GM12878 (cell line): Measurements from ENCODE around the gene SLC29A1. TPM values are rescaled to one million over a fixed set of nuclear protein-coding genes. Genes with fewer than 3 reads are reported as not detected.

Source experiments
- ATAC-seq: fragments of 200-7000 bp; cut with Tn5 transposase; 3 replicates; pipeline ENCODE4 v1.9.1; 2020; ENCODE audit warnings: mild to moderate bottlenecking, moderate library complexity
- BruUV-seq: library from RNA; stranded (reverse); fragments of 400-500 nt; replicated peaks from 2 replicates; lab custom pipeline; 2021; lab: Mats Ljungman, UMichigan
- CTCF ChIA-PET: fragments of 300-600 bp; sonication (Branson Sonifier 250); formaldehyde crosslinking; extraction: SDS; loops from one replicate; lab custom pipeline; 2021; ENCODE audit warnings: inconsistent platforms; lab: Yijun Ruan, JAX
- POLR2A ChIA-PET: fragments of 350-600 bp; formaldehyde crosslinking; extraction: SDS; loops from one replicate; lab custom pipeline; 2021; ENCODE audit warnings: inconsistent platforms; lab: Charles Lee
- RAD21 ChIA-PET: fragments of 300-600 bp; sonication (Branson Sonifier 250); formaldehyde crosslinking; loops from one replicate; lab custom pipeline; 2023; ENCODE audit warnings: antibody characterized with exemption; ENCODE audit not compliant: unreplicated experiment; lab: Charles Lee
- SMC1A ChIA-PET: fragments of 300-600 bp; sonication (Branson Sonifier 250); formaldehyde crosslinking; loops from one replicate; lab custom pipeline; 2023; ENCODE audit not compliant: unreplicated experiment, uncharacterized antibody; lab: Charles Lee
- DNase-seq: peaks from one replicate; pipeline ENCODE4 v3.0.0-alpha.2; 2011; ENCODE audit warnings: low read depth, low spot score
- FAIRE-seq: peaks from 3 replicates; lab custom pipeline; 2011; peaks lifted over from hg19 to GRCh38; lab: Jason Lieb, UNC
- H2AFZ ChIP-seq: 2 replicates; pipeline ENCODE4 v1.6.0; 2011; ENCODE audit warnings: low read depth, low read length, control low read depth; ENCODE audit not compliant: control insufficient read depth
- H3K27ac ChIP-seq: 2 replicates; pipeline ENCODE4 v1.5.1; 2011; ENCODE audit warnings: control low read depth; ENCODE audit not compliant: control insufficient read depth, insufficient read depth
- H3K27me3 ChIP-seq, 2 experiments: replicated peaks in 1 of 2; 2 replicates each; pipeline versions ENCODE4 v1.6.0 to v1.6.1; 2011; ENCODE audit warnings: low read length in 1 of 2; ENCODE audit not compliant: control insufficient read depth in 2 of 2, insufficient read depth in 2 of 2
- H3K36me3 ChIP-seq, 2 experiments: 2 replicates each; pipeline ENCODE4 v1.5.1; 2011; ENCODE audit warnings: low read length in 1 of 2; ENCODE audit not compliant: control insufficient read depth in 2 of 2, insufficient read depth in 2 of 2
- H3K4me1 ChIP-seq: 2 replicates; pipeline ENCODE4 v1.6.1; 2011; ENCODE audit warnings: mild to moderate bottlenecking, low read length, moderate library complexity, mixed read lengths; ENCODE audit not compliant: control insufficient read depth, insufficient read depth
- H3K4me2 ChIP-seq: 2 replicates; pipeline ENCODE4 v1.6.0; 2011; ENCODE audit warnings: control low read depth; ENCODE audit not compliant: control insufficient read depth, insufficient read depth
- H3K4me3 ChIP-seq: fragments of 200-600 bp; sonication (generic); 2 replicates; pipeline ENCODE4 v1.5.1; 2016
- H3K79me2 ChIP-seq: 2 replicates; pipeline ENCODE4 v1.6.0; 2011; ENCODE audit warnings: low read length; ENCODE audit not compliant: control insufficient read depth, insufficient read depth
- H3K9ac ChIP-seq: 2 replicates; pipeline ENCODE4 v1.8.0; 2011; ENCODE audit warnings: low read length, control low read depth, mixed read lengths; ENCODE audit not compliant: control insufficient read depth, insufficient read depth
- H3K9me3 ChIP-seq: replicated peaks from 3 replicates; pipeline ENCODE4 v1.5.1; 2011; ENCODE audit warnings: mild to moderate bottlenecking, low read length; ENCODE audit not compliant: control insufficient read depth, insufficient read depth
- H4K20me1 ChIP-seq: 2 replicates; pipeline ENCODE4 v1.6.0; 2011; ENCODE audit not compliant: control insufficient read depth, insufficient read depth
- CTCF ChIP-seq, 3 experiments: IDR thresholded peaks in 2 of 3; conservative IDR thresholded peaks in 1 of 3; 2 replicates each; pipeline ENCODE4 v1.5.1; 2011; ENCODE audit warnings: low read depth in 3 of 3, low read length in 3 of 3, mild to moderate bottlenecking in 3 of 3, control low read depth in 2 of 3, moderate library complexity in 2 of 3, inconsistent platforms in 1 of 3, mixed read lengths in 1 of 3; ENCODE audit not compliant: control insufficient read depth in 2 of 3, insufficient read depth in 1 of 3; ENCODE audit errors: extremely low read depth in 1 of 3
- EGR1 ChIP-seq, 2 experiments: IDR thresholded peaks; 1 replicate in 1 of 2; 2 replicates in 1 of 2; pipeline ENCODE4 v1.6.1; 2011 to 2012; ENCODE audit warnings: low read depth in 2 of 2, low read length in 2 of 2, borderline replicate concordance in 1 of 2, mild to moderate bottlenecking in 1 of 2, moderate library complexity in 1 of 2
- MEF2B ChIP-seq: fragments of 450-650 bp; IDR thresholded peaks from 2 replicates; pipeline ENCODE4 v1.6.1; 2018; ENCODE audit warnings: mild to moderate bottlenecking, moderate library complexity; ENCODE audit not compliant: partially characterized antibody, poor library complexity, severe bottlenecking
- MLLT1 ChIP-seq: fragments of 450-650 bp; IDR thresholded peaks from 2 replicates; pipeline ENCODE4 v1.6.1; 2016; ENCODE audit warnings: mild to moderate bottlenecking
- RAD51 ChIP-seq: fragments of 450-650 bp; IDR thresholded peaks from 2 replicates; pipeline ENCODE4 v1.6.1; 2016; ENCODE audit warnings: moderate library complexity, mild to moderate bottlenecking, inconsistent platforms
- WGBS: methylation state at CpG from one replicate; pipeline ENCODE4 v1.1.6; 2016; ENCODE audit warnings: low lambda C conversion rate; ENCODE audit not compliant: insufficient replicate concordance, insufficient coverage; ENCODE audit errors: missing lambda C conversion rate; 5-methylcytosine and 5-hydroxymethylcytosine counted together
- in situ Hi-C: fragments of 300-500 bp; cut with MboI; formaldehyde crosslinking; loops from 9 replicates; pipeline ENCODE4 v1.14.3; 2018; ENCODE audit warnings: mixed read lengths
- intact Hi-C: fragments of 100-400 bp; cut with micrococcal nuclease; formaldehyde crosslinking; loops from one replicate; pipeline ENCODE4 v1.14.2; 2022; ENCODE audit not compliant: unreplicated experiment
- polyA plus RNA-seq, 11 experiments: library from polyadenylated mRNA; depleted of rRNA in 4 of 11; unstranded in 6 of 11; stranded (reverse) in 5 of 11; fragments of >200 nt; fragmentation: Nextera tagmentation in 4 of 11; fragmentation: Illumina TruSeq in 1 of 11; extraction: Ambion mirVana in 4 of 11; extraction: Trizol in 1 of 11; gene quantifications; 1 replicate in 1 of 11; 2 replicates in 10 of 11; pipeline versions ENCODE4 v1.2.1 to v1.2.3, GENCODE V29; 2011 to 2016; ENCODE audit warnings: inconsistent platforms in 2 of 11, missing spikeins in 2 of 11, low read depth in 1 of 11
- total RNA-seq, 4 experiments: library from RNA; depleted of rRNA in 3 of 4; stranded (reverse); fragments of >200 nt in 3 of 4; fragmentation: Illumina TruSeq in 1 of 4; extraction: Trizol in 1 of 4; gene quantifications; 2 replicates each; pipeline versions ENCODE4 v1.2.1 to v1.2.3, GENCODE V29; 2013 to 2021

Gene SLC29A1
- total and polyA plus RNA-seq, 10 of the 15 experiments (the other 5 are each of a cell fraction or from before 2014, with no cell fraction given) = 10.0 to 132 (median 93.4) TPM

GRCh38 chr6:44219815-44220784, 3.3 kb upstream of the SLC29A1 start:
- no peaks in the 10 kb centered on the region for H4K20me1 ChIP-seq
- in situ Hi-C loops (no loop called here), intact Hi-C loops (loop anchor here (2.0 kb wide), 1 partner anchor 43 kb away; no protein-coding TSS in a partner anchor)
- peak overlapping the region; percentile 37 for H2AFZ ChIP-seq
- ChIA-PET CTCF (interaction anchor here (1.0 to 4.2 kb wide), 9 partner anchors 15 to 103 kb away, joined by 3 to 22 read pairs (median 4); no protein-coding TSS in a partner anchor), POLR2A (interaction anchor here (0.6 to 7.0 kb wide), 13 partner anchors 17 to 591 kb away, joined by 3 to 63 read pairs (median 6); partner anchors contain the start of genes GTPBP2, HSP90AB1 and SLC35B2), SMC1A (interaction anchor here (1.3 to 1.9 kb wide), 4 partner anchors 17 to 117 kb away, joined by 3 to 10 read pairs (median 4); partner anchors contain the start of gene HSP90AB1), RAD21 (interaction anchor here (1.0 to 3.1 kb wide), 7 partner anchors 11 to 45 kb away, joined by 3 to 14 read pairs (median 6); partner anchors contain the start of gene HSP90AB1)
- DNase-seq = no peak
- no peaks in the 10 kb centered on the region for H3K9me3 ChIP-seq
- H3K27ac ChIP-seq = peak overlapping the region; percentile 62
- WGBS = 61% methylated on average over 21 of the region's 28 CpGs
- H3K4me3 ChIP-seq = peak overlapping the region; percentile 58; the same call in 1 of the 2 replicates
- TF ChIP-seq MEF2B (peak; percentile 80), MLLT1 (peak; percentile 58), RAD51 (no peak), CTCF (IDR thresholded peaks at IDR 0.05 in 2 of 3, conservative IDR thresholded peaks at IDR 0.05 in 1 of 3; ENCODE audit: control insufficient read depth in 2 of 3, extremely low read depth in 1 of 3, insufficient read depth in 1 of 3, low read depth in 3 of 3, low read length in 3 of 3) (peak in 2 of 3 experiments; percentile 14 to 17; a peak in 2 of 6 replicates), EGR1 (IDR thresholded peaks at IDR 0.05; ENCODE audit: borderline replicate concordance in 1 of 2, low read depth in 2 of 2, low read length in 2 of 2) (0 out of 3 replicates have a peak, but pooled peaks of 1 of the 2 experiments have one; percentile 10)
- no peaks in the 10 kb centered on the region for H3K36me3 ChIP-seq
- no TSS peak for BruUV-seq
- H3K9ac ChIP-seq = peak overlapping the region; percentile 71; the same call in 1 of the 2 replicates
- peaks cover 42% of the 10 kb centered on the region for H3K4me1 ChIP-seq
- peaks cover 17% of the 10 kb centered on the region for H3K79me2 ChIP-seq
- no peak for FAIRE-seq
- peak overlapping the region; percentile 66 for H3K4me2 ChIP-seq
- H3K27me3 ChIP-seq = no peaks in the 10 kb centered on the region
- ATAC-seq = no peak
